CD8-positive, alpha-beta memory T cell (primary cell): ENCODE measurements around the gene ZCCHC14. TPM values are rescaled to one million over a fixed set of nuclear protein-coding genes. Genes with fewer than 3 reads are reported as not detected.
A peak's percentile ranks its signal among the peaks of the same experiment; 100 is the strongest.

Experiments used
- CTCF ChIA-PET: fragments of 350-600 bp; sonication (Branson Sonifier 250); formaldehyde crosslinking; loops from one replicate; lab custom pipeline; 2021; ENCODE audit warnings: antibody characterized with exemption; lab: Charles Lee
- POLR2A ChIA-PET: fragments of 350-600 bp; sonication (Branson Sonifier 250); formaldehyde crosslinking; loops from one replicate; lab custom pipeline; 2021; ENCODE audit warnings: antibody characterized with exemption; lab: Charles Lee
- DNase-seq, 5 donors: peaks; one replicate each; pipeline versions ENCODE4 v3.0.0 to v3.0.0-alpha.2; 2020 to 2022; ENCODE audit warnings: mixed read lengths in 1 of 5
- H3K27ac ChIP-seq: one replicate; pipeline ENCODE4 v1.7.0; 2013; ENCODE audit warnings: low read depth, mild to moderate bottlenecking, low read length, moderate library complexity
- H3K27me3 ChIP-seq: 2 replicates; pipeline ENCODE4 v1.7.0; 2013; ENCODE audit warnings: low read length, mild to moderate bottlenecking; ENCODE audit not compliant: insufficient read depth, poor library complexity, severe bottlenecking
- H3K36me3 ChIP-seq: 2 replicates; pipeline ENCODE4 v1.7.0; 2013; ENCODE audit warnings: mild to moderate bottlenecking, low read length, moderate library complexity; ENCODE audit not compliant: insufficient read depth
- H3K4me1 ChIP-seq: 2 replicates; pipeline ENCODE4 v1.7.0; 2013; ENCODE audit warnings: mild to moderate bottlenecking, low read length, moderate library complexity; ENCODE audit not compliant: insufficient read depth
- H3K4me3 ChIP-seq: 2 replicates; pipeline ENCODE4 v1.7.0; 2013; ENCODE audit warnings: mild to moderate bottlenecking, low read length
- H3K9me3 ChIP-seq: 2 replicates; pipeline ENCODE4 v1.7.0; 2013; ENCODE audit warnings: mild to moderate bottlenecking, low read length
- H3K27ac Mint-ChIP-seq, 8 donors: one replicate each; pipeline ENCODE4 v1.8.0; 2020 to 2021; ENCODE audit warnings: mixed read lengths in 8 of 8, mild to moderate bottlenecking in 6 of 8, inconsistent platforms in 3 of 8, moderate library complexity in 3 of 8
- H3K27me3 Mint-ChIP-seq, 2 donors: one replicate each; pipeline ENCODE4 v1.8.0; 2020 to 2021; ENCODE audit warnings: mixed read lengths in 2 of 2, mild to moderate bottlenecking in 1 of 2, moderate library complexity in 1 of 2
- H3K36me3 Mint-ChIP-seq, 3 donors: one replicate each; pipeline ENCODE4 v1.8.0; 2020 to 2021; ENCODE audit warnings: mixed read lengths in 3 of 3, inconsistent platforms in 1 of 3, mild to moderate bottlenecking in 1 of 3
- H3K4me1 Mint-ChIP-seq, 3 donors: one replicate each; pipeline ENCODE4 v1.8.0; 2020 to 2021; ENCODE audit warnings: mixed read lengths in 3 of 3, inconsistent platforms in 1 of 3, mild to moderate bottlenecking in 1 of 3
- H3K4me3 Mint-ChIP-seq, 7 donors: one replicate each; pipeline ENCODE4 v1.8.0; 2020 to 2021; ENCODE audit warnings: mixed read lengths in 7 of 7, mild to moderate bottlenecking in 6 of 7, moderate library complexity in 4 of 7, inconsistent platforms in 2 of 7
- H3K9me3 Mint-ChIP-seq, 5 donors: one replicate each; pipeline ENCODE4 v1.8.0; 2020 to 2022; ENCODE audit warnings: mixed read lengths in 5 of 5, mild to moderate bottlenecking in 3 of 5, moderate library complexity in 2 of 5, inconsistent platforms in 1 of 5
- polyA plus RNA-seq: library from polyadenylated mRNA; unstranded; fragments of 300-500 nt; fragmentation: Illumina TruSeq; gene quantifications from one replicate; pipeline ENCODE4 v1.2.3, GENCODE V29; 2021
- total RNA-seq, 2 experiments: library from RNA; stranded (reverse); gene quantifications; one replicate each; pipeline ENCODE4 v1.2.3, GENCODE V29; 2021

Gene ZCCHC14
- total and polyA plus RNA-seq, 3 experiments from 2014 or later: 0.77 to 6.2 (median 6.1) TPM

DNA sequence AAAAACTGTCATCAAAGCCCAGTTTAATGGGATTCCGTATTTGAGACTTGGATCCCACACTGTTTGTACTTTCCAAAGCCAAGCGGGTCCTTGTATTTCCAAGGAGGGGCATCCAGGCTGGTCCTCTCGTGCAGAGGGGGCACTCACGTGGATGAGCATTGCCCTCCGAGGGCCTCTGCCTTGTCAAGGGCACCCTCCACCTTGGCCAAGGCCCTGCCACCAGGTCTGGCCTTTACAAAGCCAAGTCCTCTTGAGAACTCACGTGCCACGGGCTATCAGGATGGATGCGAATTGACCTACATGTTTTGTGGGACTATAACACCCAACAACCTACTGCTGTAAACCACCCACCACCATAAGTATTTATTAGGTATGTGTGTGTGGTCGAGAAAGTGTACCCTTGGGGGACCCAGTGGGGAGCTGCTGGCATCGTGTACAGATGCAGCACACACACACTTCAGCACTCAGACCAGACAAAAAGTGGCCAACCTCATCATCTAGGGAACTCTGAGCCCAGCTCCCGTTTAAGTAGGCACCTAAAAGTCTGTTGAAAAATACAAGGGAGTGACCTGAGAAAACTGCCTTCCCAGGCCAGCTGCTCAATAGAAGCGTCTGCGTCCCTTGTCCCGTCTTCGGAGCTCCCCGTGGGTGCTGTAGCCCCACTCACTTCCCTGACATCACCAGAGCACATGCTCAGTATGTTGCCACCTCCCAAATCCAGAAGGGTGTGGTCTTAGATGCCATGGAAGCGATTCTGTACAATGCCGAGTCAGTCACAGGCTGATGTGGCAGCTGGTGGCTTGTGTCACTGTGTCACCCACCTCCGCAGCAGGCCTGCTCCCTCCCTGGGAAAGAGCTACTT is 87.8 kb downstream of the ZCCHC14 start:
- Histone ChIP-seq H3K36me3 (peaks cover 50% of the 10 kb centered on the region), H3K27ac (no peak overlapping the region), H3K27me3 (no peaks in the 10 kb centered on the region), H3K4me3 (no peak overlapping the region), H3K9me3 (no peaks in the 10 kb centered on the region), H3K4me1 (no peaks in the 10 kb centered on the region)
- Mint-ChIP-seq H3K9me3 (no peaks in the 10 kb centered on the region), H3K27ac (peak overlapping the region in 2 of 8 donors; percentile 23 to 74), H3K4me3 (no peak overlapping the region), H3K27me3 (no peaks in the 10 kb centered on the region), H3K36me3 (peaks cover 3 to 76% (median 5%) of the 10 kb centered on the region in 3 donors), H3K4me1 (no peaks in the 10 kb centered on the region)
- DNase-seq: peak in 1 of 5 donors; percentile 30
- ChIA-PET POLR2A (interaction anchor here (0.7 to 0.9 kb wide), 2 partner anchors 10 to 21 kb away, joined by 3 read pairs; partner anchors contain the start of gene FBXO31), CTCF (no interaction called here)

DNA sequence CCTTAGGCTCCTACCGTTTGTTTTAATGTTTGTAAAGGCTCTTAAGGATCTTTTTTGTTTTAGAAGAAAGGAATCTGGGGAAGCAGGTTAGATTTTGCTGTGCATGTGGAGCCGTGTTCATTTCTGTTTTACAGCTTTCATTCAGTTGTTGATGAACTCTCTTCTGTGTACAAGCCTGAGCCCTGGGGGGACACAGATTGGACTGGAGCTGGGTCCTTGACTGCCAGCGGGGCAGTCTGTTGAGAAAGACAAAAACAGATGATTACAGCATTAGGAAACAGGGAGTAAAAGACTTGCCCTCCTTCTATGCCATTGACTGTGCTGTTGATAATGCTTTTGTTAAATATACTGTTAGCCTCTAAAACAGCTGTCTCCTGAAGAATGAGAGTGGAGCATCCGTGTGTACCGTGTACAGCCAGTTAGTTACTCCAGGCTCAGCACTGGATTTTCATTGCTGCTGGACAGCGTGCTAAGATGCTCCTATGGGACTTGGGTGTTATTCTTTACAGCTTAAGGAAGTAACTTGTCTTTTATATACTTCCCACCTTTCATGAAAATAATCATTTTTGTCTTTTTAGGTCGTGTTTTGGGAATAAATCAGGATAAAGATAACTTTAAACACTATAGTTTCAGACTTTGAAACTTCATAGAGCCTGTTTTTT is 97.5 kb downstream of the ZCCHC14 start:
- ChIA-PET POLR2A (interaction anchor here (0.6 to 3.5 kb wide), 3 partner anchors 10 to 78 kb away, joined by 3 to 38 read pairs (median 3); partner anchors contain the start of genes C16orf95 and FBXO31), CTCF (interaction anchor here (0.8 to 4.6 kb wide), 6 partner anchors 13 to 78 kb away, joined by 3 to 41 read pairs (median 6); partner anchors contain the start of genes C16orf95 and FBXO31)
- peaks cover 18% of the 10 kb centered on the region for H3K36me3 ChIP-seq
- peaks cover 30% of the 10 kb centered on the region for H3K4me1 ChIP-seq
- no peaks in the 10 kb centered on the region for H3K9me3 ChIP-seq
- DNase-seq: no peak
- H3K27me3 Mint-ChIP-seq: no peaks in the 10 kb centered on the region
- H3K4me3 Mint-ChIP-seq: peak overlapping the region in 3 of 7 donors; percentile 59 to 91 (median 62)
- H3K27me3 ChIP-seq: no peaks in the 10 kb centered on the region
- H3K9me3 Mint-ChIP-seq: no peaks in the 10 kb centered on the region
- peaks cover 36 to 64% (median 50%) of the 10 kb centered on the region in 3 donors for H3K4me1 Mint-ChIP-seq
- H3K4me3 ChIP-seq: no peak overlapping the region
- peak overlapping the region in 6 of 8 donors; percentile 17 to 74 (median 52) for H3K27ac Mint-ChIP-seq
- H3K27ac ChIP-seq: no peak overlapping the region
- H3K36me3 Mint-ChIP-seq: peaks cover 4 to 42% (median 7%) of the 10 kb centered on the region in 3 donors

DNA sequence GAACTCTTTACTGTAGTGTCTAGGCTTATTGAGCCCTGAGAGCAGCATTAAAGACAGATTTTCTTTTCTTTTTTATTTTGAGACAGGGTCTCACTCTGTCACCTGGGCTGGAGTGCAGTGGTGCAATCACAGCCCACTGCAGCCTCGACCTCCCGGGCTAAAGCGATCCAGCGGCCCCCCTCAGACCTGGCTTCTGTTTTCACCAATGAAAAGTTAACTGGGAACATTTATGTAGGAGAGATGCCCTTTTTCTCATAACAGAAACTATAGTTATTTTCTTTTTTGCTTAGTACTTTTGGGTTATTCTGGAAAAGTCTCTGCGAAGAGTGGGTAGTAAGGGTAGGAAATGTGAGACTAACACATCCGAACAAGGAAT is 99.2 kb downstream of the ZCCHC14 start:
- H3K4me3 ChIP-seq: peak overlapping the region; percentile 49

DNA sequence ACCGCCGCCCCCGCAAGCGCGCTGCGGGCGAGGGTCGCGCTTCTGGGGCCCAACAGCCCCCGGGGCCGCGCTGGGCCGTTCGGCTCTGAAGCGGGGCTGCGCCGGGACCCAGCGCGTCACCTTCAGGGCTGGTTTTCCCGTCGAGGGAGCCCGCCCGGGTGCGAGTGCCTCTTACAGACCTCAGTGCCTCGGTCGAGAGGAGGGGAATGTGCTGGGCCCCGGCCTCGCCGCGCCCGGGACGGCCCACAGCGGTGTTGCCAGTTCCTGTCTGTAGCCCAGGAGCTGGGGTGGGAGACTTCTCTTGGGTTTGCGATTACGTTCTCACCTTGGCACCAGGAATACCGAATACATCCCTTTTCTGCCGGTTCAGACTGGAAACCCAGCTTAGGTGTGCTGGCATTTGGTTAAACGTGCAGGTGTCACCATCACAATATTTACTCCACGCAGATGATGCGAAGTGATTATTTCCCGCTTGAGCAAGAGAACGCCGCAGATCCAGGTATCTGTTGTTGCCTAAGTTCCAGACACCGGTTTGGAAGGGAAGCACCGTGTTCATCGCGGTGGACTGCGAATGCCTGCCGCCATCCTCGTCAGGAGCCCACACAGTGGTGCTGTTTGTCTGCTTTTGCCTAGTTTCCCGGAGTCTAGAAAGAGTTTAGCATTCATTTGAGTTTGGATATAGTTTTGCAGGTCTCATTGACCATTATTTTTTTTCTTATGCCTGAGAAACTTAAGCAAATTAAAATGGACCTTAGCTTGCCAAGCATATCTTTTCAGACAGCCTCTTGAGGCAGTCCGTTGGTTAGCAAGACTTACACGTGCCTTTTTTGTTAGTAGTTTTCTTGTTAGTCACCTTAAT is 99.8 kb downstream of the ZCCHC14 start:
- H3K4me3 Mint-ChIP-seq: peak overlapping the region; percentile 91 to 95 (median 92)
- peak; percentile 27 to 61 (median 41) for DNase-seq
- H3K9me3 ChIP-seq: no peaks in the 10 kb centered on the region
- peaks cover 39 to 65% (median 52%) of the 10 kb centered on the region in 3 donors for H3K4me1 Mint-ChIP-seq
- peaks cover 40% of the 10 kb centered on the region for H3K4me1 ChIP-seq
- H3K27ac Mint-ChIP-seq: peak overlapping the region; percentile 87 to 98 (median 94)
- H3K4me3 ChIP-seq: peak overlapping the region; percentile 49
- no peaks in the 10 kb centered on the region for H3K27me3 Mint-ChIP-seq
- H3K27me3 ChIP-seq: no peaks in the 10 kb centered on the region
- H3K36me3 ChIP-seq: peaks cover 5% of the 10 kb centered on the region
- ChIA-PET CTCF (interaction anchor here (1.8 to 4.6 kb wide), 3 partner anchors 10 to 76 kb away, joined by 4 to 41 read pairs (median 30); partner anchors contain the start of genes C16orf95 and FBXO31), POLR2A (interaction anchor here (2.5 to 3.5 kb wide), 2 partner anchors 10 to 76 kb away, joined by 11 to 38 read pairs; partner anchors contain the start of genes C16orf95 and FBXO31)
- no peaks in the 10 kb centered on the region for H3K9me3 Mint-ChIP-seq
- H3K36me3 Mint-ChIP-seq: peaks cover 0 to 26% (median 4%) of the 10 kb centered on the region in 3 donors
- peak overlapping the region; percentile 49 for H3K27ac ChIP-seq

More for the DNA sequence above, 99.2 kb downstream of the ZCCHC14 start:
- Histone ChIP-seq H3K4me1 (peaks cover 35% of the 10 kb centered on the region), H3K36me3 (peaks cover 10% of the 10 kb centered on the region), H3K27me3 (no peaks in the 10 kb centered on the region), H3K27ac (peak overlapping the region; percentile 49), H3K9me3 (no peaks in the 10 kb centered on the region)
- peaks cover 0 to 29% (median 4%) of the 10 kb centered on the region in 3 donors for H3K36me3 Mint-ChIP-seq
- DNase-seq: no peak
- POLR2A ChIA-PET: interaction anchor here (2.5 to 3.5 kb wide), 2 partner anchors 10 to 76 kb away, joined by 11 to 38 read pairs; partner anchors contain the start of genes C16orf95 and FBXO31
- H3K27ac Mint-ChIP-seq: peak overlapping the region; percentile 87 to 98 (median 94)
- H3K4me1 Mint-ChIP-seq: peaks cover 37 to 65% (median 51%) of the 10 kb centered on the region in 3 donors
- peak overlapping the region; percentile 91 to 95 (median 92) for H3K4me3 Mint-ChIP-seq
- no peaks in the 10 kb centered on the region for H3K9me3 Mint-ChIP-seq
- no peaks in the 10 kb centered on the region for H3K27me3 Mint-ChIP-seq
- CTCF ChIA-PET: interaction anchor here (1.1 to 4.6 kb wide), 7 partner anchors 11 to 242 kb away, joined by 4 to 41 read pairs (median 4); partner anchors contain the start of genes C16orf95 and FBXO31

DNA sequence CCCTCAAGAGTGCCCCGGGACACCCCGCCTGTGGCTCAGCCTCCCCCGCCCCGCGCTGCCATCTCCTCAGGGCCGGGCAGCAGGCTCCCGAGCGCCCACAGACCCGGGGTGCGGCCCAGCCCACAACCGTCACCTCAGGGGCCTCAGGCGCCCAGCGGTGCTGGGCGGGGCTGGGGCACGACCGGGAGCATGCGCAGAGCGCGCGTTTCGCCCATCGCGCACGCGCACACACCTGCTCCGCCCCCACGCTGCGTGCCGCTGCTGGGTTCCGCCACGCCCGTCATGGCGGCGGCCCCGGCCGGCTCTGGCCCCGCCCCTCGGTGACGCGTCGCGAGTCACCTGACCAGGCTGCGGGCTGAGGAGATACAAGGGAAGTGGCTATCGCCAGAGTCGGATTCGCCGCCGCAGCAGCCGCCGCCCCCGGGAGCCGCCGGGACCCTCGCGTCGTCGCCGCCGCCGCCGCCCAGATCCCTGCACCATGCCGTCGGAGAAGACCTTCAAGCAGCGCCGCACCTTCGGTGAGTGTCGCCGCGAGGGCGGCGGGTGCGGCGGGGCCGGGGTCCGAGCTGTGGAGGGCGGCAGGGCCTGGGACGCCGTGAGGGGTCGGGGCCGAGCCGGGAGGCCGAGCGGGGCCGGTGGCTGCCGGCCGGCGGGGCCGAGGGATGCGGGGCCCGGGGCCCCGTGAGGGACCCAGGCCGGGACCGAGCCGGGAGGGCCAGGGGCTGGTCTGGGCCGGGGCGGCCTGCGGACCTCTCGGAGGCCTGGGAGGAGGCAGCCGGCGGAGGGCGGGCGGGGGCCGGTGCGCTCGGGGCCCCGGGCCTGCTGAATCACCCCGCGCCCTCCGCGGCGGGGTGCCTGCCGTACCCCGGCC is 100.6 kb downstream of the ZCCHC14 start, which contains the start of gene MAP1LC3B:
MAP1LC3B (plus strand) TSS at position 387 of the 871 bp plus-strand sequence; CDS start at position 479, 92 bp downstream.
- H3K27ac Mint-ChIP-seq: peak within 1 kb of the TSS; percentile 89 to 98 (median 94)
- Histone ChIP-seq H3K4me1 (peaks cover 49% of the 10 kb centered on the region), H3K27me3 (no peaks in the 10 kb centered on the region), H3K27ac (peak within 1 kb of the TSS; percentile 85), H3K4me3 (peak within 1 kb of the TSS; percentile 53), H3K36me3 (peaks cover 5% of the 10 kb centered on the region), H3K9me3 (no peaks in the 10 kb centered on the region)
- peaks cover 0 to 22% (median 4%) of the 10 kb centered on the region in 3 donors for H3K36me3 Mint-ChIP-seq
- peak within 1 kb of the TSS; percentile 91 to 95 (median 92) for H3K4me3 Mint-ChIP-seq
- peak; percentile 96 to 100 (median 98) for DNase-seq
- peaks cover 48 to 65% (median 60%) of the 10 kb centered on the region in 3 donors for H3K4me1 Mint-ChIP-seq
- no peaks in the 10 kb centered on the region for H3K9me3 Mint-ChIP-seq
- POLR2A ChIA-PET: interaction anchor here (2.5 to 3.5 kb wide), 2 partner anchors 9 to 75 kb away, joined by 11 to 38 read pairs; partner anchors contain the start of genes C16orf95 and FBXO31
- H3K27me3 Mint-ChIP-seq: no peaks in the 10 kb centered on the region
- CTCF ChIA-PET: interaction anchor here (3.9 to 4.6 kb wide), 2 partner anchors 10 to 75 kb away, joined by 30 to 41 read pairs; partner anchors contain the start of genes C16orf95 and FBXO31

DNA sequence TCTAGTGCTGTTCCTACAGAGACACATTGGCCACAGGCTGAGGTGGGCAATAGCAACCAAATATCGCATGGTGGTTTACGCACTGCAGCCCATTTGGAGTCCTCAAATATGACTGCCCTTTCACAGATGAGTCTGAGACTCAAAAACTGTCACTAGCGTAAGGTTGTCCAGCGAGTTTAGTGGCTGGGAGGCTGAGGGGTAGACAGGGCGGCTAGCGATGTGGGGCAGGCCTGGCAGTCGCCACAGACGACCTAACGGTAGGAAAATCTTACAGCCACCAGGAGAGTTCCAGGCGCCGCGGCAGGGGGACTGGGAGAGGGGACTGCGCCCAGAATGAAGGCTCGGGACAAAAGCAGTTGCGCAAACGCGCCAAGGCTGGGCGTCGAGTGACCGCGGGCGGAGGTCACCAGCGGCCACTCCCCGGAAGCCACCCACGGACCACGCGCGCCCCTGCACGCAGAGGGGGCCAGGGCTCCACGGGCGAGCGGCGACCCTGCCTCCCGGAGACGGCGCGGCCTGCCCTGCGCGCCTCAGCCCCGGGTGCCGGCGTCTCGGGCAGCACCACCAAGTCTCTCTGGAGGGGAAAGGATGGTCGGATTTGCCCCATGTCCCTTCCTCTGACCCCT is 101.4 kb downstream of the ZCCHC14 start:
- Mint-ChIP-seq H3K27me3 (no peaks in the 10 kb centered on the region), H3K4me3 (peak overlapping the region; percentile 79 to 93 (median 83)), H3K27ac (peak overlapping the region; percentile 78 to 94 (median 90)), H3K4me1 (peaks cover 50 to 65% (median 60%) of the 10 kb centered on the region in 3 donors), H3K36me3 (peaks cover 0 to 19% (median 2%) of the 10 kb centered on the region in 3 donors), H3K9me3 (no peaks in the 10 kb centered on the region)
- Histone ChIP-seq H3K4me3 (peak overlapping the region; percentile 53), H3K36me3 (peaks cover 5% of the 10 kb centered on the region), H3K27ac (peak overlapping the region; percentile 85), H3K4me1 (peaks cover 54% of the 10 kb centered on the region), H3K9me3 (no peaks in the 10 kb centered on the region), H3K27me3 (no peaks in the 10 kb centered on the region)
- CTCF ChIA-PET: no interaction called here
- DNase-seq: no peak
- POLR2A ChIA-PET: no interaction called here
